Stimulated activated CD8-positive, alpha-beta memory T cell treated with anti-CD3 and anti-CD28 coated beads, Interleukin-2, amount 100 ng/mL, for 48 hours (primary cell): ENCODE results near the gene GPRC5A.

Source experiments
- DNase-seq, 2 donors: peaks; one replicate each; pipeline ENCODE4 v3.0.0-alpha.2; 2020; ENCODE audit warnings: low read depth in 2 of 2

Gene GPRC5A

GRCh38 chr12:12885096-12885792 is 6.1 kb upstream of the GPRC5A start:
- no peak for DNase-seq

- DNase-seq = no peak
These were observed 3.9 kb upstream of the GPRC5A start for GRCh38 chr12:12887471-12887870.

GRCh38 chr12:12889701-12890100 is 1.7 kb upstream of the GPRC5A start:
- no peak for DNase-seq

GRCh38 chr12:12890543-12891079 is 751 bp upstream of the GPRC5A start:
- no peak for DNase-seq

GRCh38 chr12:12891881-12892355 is 556 bp downstream of the GPRC5A start:
- no peak for DNase-seq

- no peak for DNase-seq
These were observed 1.3 kb downstream of the GPRC5A start for GRCh38 chr12:12892681-12893141.

- DNase-seq = no peak
These were observed 2.1 kb downstream of the GPRC5A start for GRCh38 chr12:12893438-12893837.

- no peak for DNase-seq
These were observed 4.9 kb downstream of the GPRC5A start for GRCh38 chr12:12896260-12896659.

- DNase-seq = no peak
These were observed 5.9 kb downstream of the GPRC5A start for GRCh38 chr12:12897302-12897701.

GRCh38 chr12:12898136-12898717 is 6.9 kb downstream of the GPRC5A start:
- DNase-seq = no peak

GRCh38 chr12:12898911-12899511 is 7.6 kb downstream of the GPRC5A start:
- DNase-seq = no peak

- DNase-seq = peak in 1 of 2 donors; percentile 46
These were observed 8.4 kb downstream of the GPRC5A start for GRCh38 chr12:12899530-12900380.

GRCh38 chr12:12900786-12901157 is 9.4 kb downstream of the GPRC5A start:
- no peak for DNase-seq

- no peak for DNase-seq
These were observed 9.9 kb downstream of the GPRC5A start for GRCh38 chr12:12901158-12901791.

- no peak for DNase-seq
These were observed 10.7 kb downstream of the GPRC5A start for GRCh38 chr12:12902036-12902435.

- DNase-seq = no peak
These were observed 12.6 kb downstream of the GPRC5A start for GRCh38 chr12:12903642-12904609.

GRCh38 chr12:12907552-12907951 is 16.2 kb downstream of the GPRC5A start:
- no peak for DNase-seq

GRCh38 chr12:12908252-12908651 is 16.9 kb downstream of the GPRC5A start:
- no peak for DNase-seq

- DNase-seq = no peak
These were observed 17.3 kb downstream of the GPRC5A start for GRCh38 chr12:12908711-12909110.
